ENCODE results near the gene PPM1H.

PPM1H gene

GRCh38 chr12:62694632-62695031, 240.3 kb downstream of the PPM1H start:
- TF ChIP-seq, protein P1, sequence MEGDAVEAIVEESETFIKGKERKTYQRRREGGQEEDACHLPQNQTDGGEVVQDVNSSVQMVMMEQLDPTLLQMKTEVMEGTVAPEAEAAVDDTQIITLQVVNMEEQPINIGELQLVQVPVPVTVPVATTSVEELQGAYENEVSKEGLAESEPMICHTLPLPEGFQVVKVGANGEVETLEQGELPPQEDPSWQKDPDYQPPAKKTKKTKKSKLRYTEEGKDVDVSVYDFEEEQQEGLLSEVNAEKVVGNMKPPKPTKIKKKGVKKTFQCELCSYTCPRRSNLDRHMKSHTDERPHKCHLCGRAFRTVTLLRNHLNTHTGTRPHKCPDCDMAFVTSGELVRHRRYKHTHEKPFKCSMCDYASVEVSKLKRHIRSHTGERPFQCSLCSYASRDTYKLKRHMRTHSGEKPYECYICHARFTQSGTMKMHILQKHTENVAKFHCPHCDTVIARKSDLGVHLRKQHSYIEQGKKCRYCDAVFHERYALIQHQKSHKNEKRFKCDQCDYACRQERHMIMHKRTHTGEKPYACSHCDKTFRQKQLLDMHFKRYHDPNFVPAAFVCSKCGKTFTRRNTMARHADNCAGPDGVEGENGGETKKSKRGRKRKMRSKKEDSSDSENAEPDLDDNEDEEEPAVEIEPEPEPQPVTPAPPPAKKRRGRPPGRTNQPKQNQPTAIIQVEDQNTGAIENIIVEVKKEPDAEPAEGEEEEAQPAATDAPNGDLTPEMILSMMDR (IDR thresholded peaks at IDR 0.05; ENCODE audit: borderline replicate concordance, insufficient read depth, low read depth, low read length), result no peak
- no peak overlapping the region for H3K4me3 ChIP-seq (ENCODE audit: low read depth, low read length)

DNA sequence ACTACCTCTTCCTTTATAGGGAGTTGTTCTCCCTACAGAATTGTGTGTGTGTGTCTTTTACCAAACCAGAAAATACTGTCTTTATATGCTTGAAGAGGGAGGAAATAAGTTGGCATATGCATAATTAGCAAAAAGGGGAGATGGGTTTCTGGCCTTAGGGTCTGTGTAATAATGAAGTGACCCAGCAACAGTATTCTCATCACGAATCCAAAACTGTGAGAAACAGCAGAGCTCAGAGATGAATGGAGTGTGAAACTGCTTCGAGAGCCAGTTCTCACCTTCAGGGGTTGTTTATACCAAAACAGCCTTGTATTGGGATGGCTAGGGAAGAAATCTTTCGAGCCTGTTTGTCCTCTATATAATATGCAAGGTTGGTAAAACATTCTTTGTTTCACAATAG, 240.8 kb downstream of the PPM1H start:
- no peak overlapping the region for H3K4me3 ChIP-seq (ENCODE audit: low read depth, low read length)
- TF ChIP-seq, protein P1 (IDR thresholded peaks at IDR 0.05; ENCODE audit: borderline replicate concordance, insufficient read depth, low read depth, low read length), result no peak

- no peak overlapping the region for H3K4me3 ChIP-seq (ENCODE audit: low read depth, low read length)
- TF ChIP-seq, protein P1 (IDR thresholded peaks at IDR 0.05; ENCODE audit: borderline replicate concordance, insufficient read depth, low read depth, low read length), result no peak
Observed at GRCh38 chr12:62693376-62694050, 241.4 kb downstream of the PPM1H start.

GRCh38 chr12:62692884-62693283, 242.1 kb downstream of the PPM1H start:
- TF ChIP-seq, protein P1 (IDR thresholded peaks at IDR 0.05; ENCODE audit: borderline replicate concordance, insufficient read depth, low read depth, low read length), result no peak
- H3K4me3 ChIP-seq (ENCODE audit: low read depth, low read length), result no peak overlapping the region

DNA sequence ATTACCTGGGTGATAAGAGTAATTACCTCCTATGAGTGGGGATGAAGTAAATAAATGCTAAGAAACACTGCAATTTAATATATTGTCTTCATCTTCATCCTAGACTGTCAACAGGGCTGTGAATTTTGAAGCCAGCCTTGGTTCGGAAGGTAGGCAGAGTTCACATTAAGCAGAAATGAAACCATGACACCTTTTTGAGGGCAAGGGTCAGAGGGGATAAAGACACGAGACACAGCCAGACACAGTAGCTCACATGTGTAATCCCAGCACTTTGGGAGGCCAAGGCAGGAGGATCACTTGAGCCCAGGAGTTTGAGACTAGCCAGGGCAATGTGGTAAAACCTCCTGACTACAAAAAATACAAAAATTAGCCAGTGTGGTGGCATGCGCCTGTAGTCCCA, 243.6 kb downstream of the PPM1H start:
- no peak overlapping the region for H3K4me3 ChIP-seq (ENCODE audit: low read depth, low read length)
- TF ChIP-seq, protein P1 (IDR thresholded peaks at IDR 0.05; ENCODE audit: borderline replicate concordance, insufficient read depth, low read depth, low read length), result no peak

DNA sequence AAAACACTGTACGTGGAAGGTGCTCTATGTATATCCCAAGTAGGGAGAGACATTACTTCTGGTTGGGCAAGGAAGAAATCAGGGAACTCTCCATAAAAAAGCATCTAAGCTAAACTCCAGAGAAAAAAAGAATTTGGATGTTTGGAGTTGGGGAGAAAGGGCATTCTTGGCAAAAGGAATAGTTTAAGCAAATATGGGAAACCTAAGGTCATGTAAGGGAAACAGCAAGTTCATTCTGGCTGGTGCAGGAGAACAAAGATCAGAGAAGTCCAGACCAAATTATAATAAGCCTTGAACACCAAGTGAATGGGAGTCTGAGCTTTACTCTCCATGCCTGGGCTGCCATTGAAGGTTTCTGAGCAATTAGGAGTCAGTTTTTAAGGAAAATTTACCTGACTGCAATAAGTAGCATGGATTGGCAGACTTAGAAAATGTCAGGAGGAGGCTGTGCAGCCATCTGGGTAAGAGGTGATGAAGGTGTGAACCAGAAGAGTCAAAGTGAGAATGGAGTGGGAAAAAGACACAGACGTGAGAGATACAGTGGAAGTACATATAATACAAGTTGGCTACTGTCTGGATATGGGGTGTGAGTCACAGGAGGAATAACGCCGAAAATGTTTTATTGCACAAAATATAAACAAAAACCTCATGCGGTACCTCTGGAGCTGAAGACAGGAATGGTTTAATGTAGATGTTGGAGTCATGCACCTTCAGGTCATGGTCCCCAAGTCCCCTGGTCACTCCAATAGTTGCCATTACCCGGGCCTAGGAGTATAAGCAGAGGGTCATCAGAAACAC, 245.7 kb downstream of the PPM1H start:
- no peak overlapping the region for H3K4me3 ChIP-seq (ENCODE audit: low read depth, low read length)
- TF ChIP-seq, protein P1 (IDR thresholded peaks at IDR 0.05; ENCODE audit: borderline replicate concordance, insufficient read depth, low read depth, low read length), result no peak

DNA sequence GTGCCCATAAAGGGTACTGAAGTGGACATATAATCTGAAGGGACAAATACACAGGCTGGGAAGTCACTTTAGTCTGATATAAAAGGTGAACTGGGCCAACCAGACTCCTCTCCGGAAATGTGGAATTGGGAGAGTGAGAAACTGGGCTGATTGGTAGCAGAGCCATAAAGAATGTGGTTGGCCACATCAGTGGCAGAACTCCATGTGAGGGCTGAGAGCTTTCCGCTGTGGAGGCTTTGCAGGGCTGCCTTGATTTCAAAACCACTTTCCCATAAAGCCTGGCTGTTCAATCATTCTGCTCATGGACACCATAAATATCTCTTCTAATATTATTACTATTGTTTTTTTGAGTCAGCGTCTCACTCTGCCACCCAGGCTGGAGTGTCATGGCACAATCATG, 248.0 kb downstream of the PPM1H start:
- TF ChIP-seq, protein P1 (IDR thresholded peaks at IDR 0.05; ENCODE audit: borderline replicate concordance, insufficient read depth, low read depth, low read length), result no peak
- no peak overlapping the region for H3K4me3 ChIP-seq (ENCODE audit: low read depth, low read length)

Data from GM12875 (cell line).